BJ (cell line): ENCODE data around the gene SYS1. TPM values are rescaled to one million over a fixed set of nuclear protein-coding genes. Genes with fewer than 3 reads are reported as not detected.
A peak's percentile ranks its signal among the peaks of the same experiment; 100 is the strongest.

Experiments used
- CTCF ChIA-PET: fragments of 350-600 bp; formaldehyde crosslinking; extraction: SDS; loops from one replicate; lab custom pipeline; 2021; ENCODE audit warnings: antibody characterized with exemption, inconsistent platforms; lab: Yijun Ruan, JAX
- POLR2A ChIA-PET: fragments of 300-600 bp; sonication (Branson Sonifier 250); formaldehyde crosslinking; extraction: SDS; loops from one replicate; lab custom pipeline; 2021; ENCODE audit warnings: antibody characterized with exemption; lab: Charles Lee
- DNase-seq: peaks from one replicate; pipeline ENCODE4 v3.0.0-alpha.2; 2011; ENCODE audit warnings: low read depth
- H3K27me3 ChIP-seq: 2 replicates; pipeline ENCODE4 v1.6.0; 2011; ENCODE audit warnings: low read length; ENCODE audit not compliant: control insufficient read depth, insufficient read depth
- H3K36me3 ChIP-seq: 2 replicates; pipeline ENCODE4 v1.5.1; 2011; ENCODE audit warnings: low read length; ENCODE audit not compliant: control insufficient read depth, insufficient read depth
- H3K4me3 ChIP-seq: 2 replicates; pipeline ENCODE4 v1.5.1; 2011; ENCODE audit warnings: low read depth, mild to moderate bottlenecking, control low read depth, low read length
- polyA minus RNA-seq: library from RNA; depleted of rRNA, polyadenylated mRNA; stranded (reverse); fragments of >200 nt; gene quantifications from 2 replicates; pipeline ENCODE4 v1.2.3, GENCODE V29; 2011; rRNA and poly(A)+ RNA removed
- polyA plus RNA-seq: library from polyadenylated mRNA; depleted of rRNA; stranded (reverse); fragments of >200 nt; gene quantifications from 2 replicates; pipeline ENCODE4 v1.2.3, GENCODE V29; 2011; rRNA removed
- TF ChIP-seq, protein P1 (sequence below): IDR thresholded peaks from 2 replicates; pipeline ENCODE4 v1.5.1; 2011; ENCODE audit warnings: low read depth, mild to moderate bottlenecking, control low read depth, inconsistent platforms, low read length, moderate library complexity; ENCODE audit not compliant: insufficient read depth

Gene SYS1
- polyA plus RNA-seq (38.8 and 71.4 TPM in 2 replicates), polyA minus RNA-seq (35.1 and 67.8 TPM in 2 replicates)

DNA sequence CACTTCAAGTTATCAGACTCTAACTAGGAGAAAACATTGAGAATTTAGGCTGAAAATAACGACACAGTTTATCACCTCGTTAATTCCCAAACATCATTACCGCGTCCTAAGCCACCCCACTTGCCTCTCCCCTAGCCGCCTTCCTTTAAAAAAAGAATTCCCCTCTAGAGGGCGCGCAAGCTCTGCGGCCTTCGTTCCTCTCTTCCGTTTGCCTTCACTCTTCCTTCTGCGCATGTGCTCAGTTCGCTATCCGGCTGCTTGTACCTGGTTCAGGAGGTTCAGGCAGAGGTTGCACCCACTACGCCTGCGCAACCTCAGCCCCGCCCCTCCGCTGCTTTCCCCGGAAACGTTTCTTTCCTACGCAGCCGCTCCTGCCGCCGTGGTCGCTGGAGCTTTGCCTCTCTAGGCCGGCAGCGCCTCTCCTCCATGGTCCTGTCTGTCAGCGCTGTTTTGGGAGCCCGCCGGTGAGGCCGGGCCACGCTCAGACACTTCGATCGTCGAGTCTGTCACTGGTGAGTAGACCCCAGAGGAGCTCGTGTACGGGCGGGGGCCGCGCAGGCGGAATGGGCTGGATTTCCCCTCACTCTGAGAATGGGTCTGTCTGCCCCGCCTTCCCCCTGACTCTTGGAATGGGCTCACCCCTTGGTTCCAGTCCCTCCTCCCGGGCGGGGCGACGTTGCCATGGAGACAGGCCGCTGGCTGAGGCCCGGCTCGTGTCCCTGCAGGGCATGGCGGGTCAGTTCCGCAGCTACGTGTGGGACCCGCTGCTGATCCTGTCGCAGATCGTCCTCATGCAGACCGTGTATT, at the start of gene SYS1:
SYS1 (plus strand) TSS at position 353 of the 807 bp plus-strand sequence; CDS start at position 729, 376 bp downstream.
- peak; percentile 94 for DNase-seq
- POLR2A ChIA-PET: interaction anchor here (0.6 to 1.0 kb wide), 3 partner anchors 9 to 53 kb away, joined by 3 to 4 read pairs (median 4); partner anchors contain the start of gene PIGT

DNA sequence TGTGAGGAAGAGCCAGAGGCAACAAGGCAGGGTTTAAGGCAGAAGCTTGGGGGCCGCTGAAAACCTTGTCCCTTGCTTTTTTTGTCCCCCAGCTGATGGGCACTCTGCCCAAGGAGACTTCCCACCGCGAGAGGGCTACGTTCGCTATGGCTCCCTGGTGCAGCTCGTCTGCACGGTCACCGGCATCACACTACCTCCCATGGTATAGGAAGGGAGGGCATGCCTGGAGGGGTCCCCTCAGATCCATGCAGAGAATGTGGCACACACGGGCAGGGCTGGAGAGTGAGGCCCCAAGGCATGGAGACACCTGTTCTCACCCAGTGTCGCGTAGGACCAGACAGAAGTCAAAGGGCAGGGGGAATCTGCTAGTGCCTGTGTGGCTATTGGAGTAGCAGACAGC, 49.0 kb upstream of the SYS1 start:
- DNase-seq: no peak
- TF ChIP-seq, protein P1, sequence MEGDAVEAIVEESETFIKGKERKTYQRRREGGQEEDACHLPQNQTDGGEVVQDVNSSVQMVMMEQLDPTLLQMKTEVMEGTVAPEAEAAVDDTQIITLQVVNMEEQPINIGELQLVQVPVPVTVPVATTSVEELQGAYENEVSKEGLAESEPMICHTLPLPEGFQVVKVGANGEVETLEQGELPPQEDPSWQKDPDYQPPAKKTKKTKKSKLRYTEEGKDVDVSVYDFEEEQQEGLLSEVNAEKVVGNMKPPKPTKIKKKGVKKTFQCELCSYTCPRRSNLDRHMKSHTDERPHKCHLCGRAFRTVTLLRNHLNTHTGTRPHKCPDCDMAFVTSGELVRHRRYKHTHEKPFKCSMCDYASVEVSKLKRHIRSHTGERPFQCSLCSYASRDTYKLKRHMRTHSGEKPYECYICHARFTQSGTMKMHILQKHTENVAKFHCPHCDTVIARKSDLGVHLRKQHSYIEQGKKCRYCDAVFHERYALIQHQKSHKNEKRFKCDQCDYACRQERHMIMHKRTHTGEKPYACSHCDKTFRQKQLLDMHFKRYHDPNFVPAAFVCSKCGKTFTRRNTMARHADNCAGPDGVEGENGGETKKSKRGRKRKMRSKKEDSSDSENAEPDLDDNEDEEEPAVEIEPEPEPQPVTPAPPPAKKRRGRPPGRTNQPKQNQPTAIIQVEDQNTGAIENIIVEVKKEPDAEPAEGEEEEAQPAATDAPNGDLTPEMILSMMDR: no peak
- H3K36me3 ChIP-seq: no peaks in the 10 kb centered on the region
- ChIA-PET CTCF (interaction anchor here (0.6 to 4.2 kb wide), 9 partner anchors 18 to 611 kb away, joined by 3 to 43 read pairs (median 4); partner anchors contain the start of gene SYS1), POLR2A (no interaction called here)
- H3K4me3 ChIP-seq: no peak overlapping the region
- H3K27me3 ChIP-seq: peaks cover 18% of the 10 kb centered on the region

More for the DNA sequence above, at the start of gene SYS1:
- Histone ChIP-seq H3K27me3 (no peaks in the 10 kb centered on the region), H3K36me3 (peaks cover 14% of the 10 kb centered on the region), H3K4me3 (peak within 1 kb of the TSS; percentile 89)
- TF ChIP-seq, protein P1: peak; percentile 92
- CTCF ChIA-PET: interaction anchor here (0.5 to 6.0 kb wide), 34 partner anchors 11 to 763 kb away, joined by 3 to 75 read pairs (median 4); partner anchors contain the start of genes SDC4, TP53TG5 and UBE2C

DNA sequence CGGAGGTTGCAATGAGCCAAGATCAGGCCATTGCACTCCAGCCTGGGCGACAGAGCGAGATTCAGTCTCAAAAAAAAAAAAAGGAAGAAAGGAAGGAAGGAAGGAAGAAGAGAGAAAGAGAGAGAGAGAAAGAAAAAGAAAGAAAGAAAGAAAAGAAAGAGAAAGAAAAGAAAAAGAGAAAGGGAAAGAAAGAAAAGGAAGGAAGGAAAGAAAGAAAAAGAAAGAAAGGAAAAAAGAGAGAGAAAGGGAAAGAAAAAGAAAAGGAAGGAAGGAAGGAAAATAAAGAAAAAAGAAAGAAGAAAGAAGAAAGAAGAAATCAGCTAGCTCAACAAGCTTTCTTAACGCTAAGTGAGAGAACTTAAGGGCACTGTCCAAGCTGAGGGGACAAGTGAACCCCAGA, 47.3 kb upstream of the SYS1 start:
- H3K4me3 ChIP-seq: no peak overlapping the region
- CTCF ChIA-PET: interaction anchor here (0.7 to 9.3 kb wide), 7 partner anchors 22 to 156 kb away, joined by 3 to 193 read pairs (median 6); partner anchors contain the start of gene SYS1
- POLR2A ChIA-PET: no interaction called here
- DNase-seq: no peak
- TF ChIP-seq, protein P1: no peak
- peaks cover 18% of the 10 kb centered on the region for H3K27me3 ChIP-seq
- H3K36me3 ChIP-seq: no peaks in the 10 kb centered on the region

DNA sequence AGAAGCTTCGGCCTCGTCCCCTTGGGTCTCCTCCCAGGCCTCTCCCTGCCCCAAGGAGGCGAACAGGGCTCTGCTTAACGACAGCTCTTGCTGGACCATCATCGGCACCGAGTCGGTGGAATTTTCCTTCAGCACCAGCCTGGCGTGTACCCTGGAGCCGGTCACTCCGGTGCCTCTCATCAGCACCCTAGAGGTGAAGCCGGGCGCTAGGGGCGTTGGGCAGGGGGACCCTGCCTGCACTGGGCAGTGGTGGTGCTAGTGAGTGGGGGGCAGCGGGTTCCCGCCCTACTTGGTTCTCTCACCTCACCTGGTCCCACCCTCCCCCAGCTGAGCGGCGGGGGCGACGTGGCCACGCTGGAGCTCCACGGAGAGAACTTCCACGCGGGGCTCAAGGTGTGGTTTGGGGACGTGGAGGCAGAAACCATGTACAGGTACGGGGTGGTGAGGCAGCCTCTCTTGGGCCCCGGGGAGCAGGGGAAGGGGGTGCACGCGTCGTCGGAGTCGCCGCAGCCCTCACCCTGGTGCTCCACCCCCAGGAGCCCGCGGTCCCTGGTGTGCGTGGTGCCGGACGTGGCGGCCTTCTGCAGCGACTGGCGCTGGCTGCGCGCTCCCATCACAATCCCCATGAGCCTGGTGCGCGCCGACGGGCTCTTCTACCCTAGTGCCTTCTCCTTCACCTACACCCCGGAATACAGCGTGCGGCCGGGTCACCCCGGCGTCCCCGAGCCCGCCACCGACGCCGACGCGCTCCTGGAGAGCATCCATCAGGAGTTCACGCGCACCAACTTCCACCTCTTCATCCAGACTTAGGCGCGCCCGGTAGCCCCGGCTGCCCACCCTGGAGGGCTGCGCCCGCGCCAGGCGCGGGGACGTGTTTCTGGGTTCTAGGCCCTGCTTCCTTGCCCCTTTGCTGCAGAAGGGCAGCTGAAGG, 46.5 kb upstream of the SYS1 start:
- CTCF ChIA-PET: interaction anchor here (0.7 to 9.3 kb wide), 8 partner anchors 8 to 155 kb away, joined by 3 to 193 read pairs (median 6); partner anchors contain the start of genes MATN4 and SYS1
- H3K27me3 ChIP-seq: peaks cover 18% of the 10 kb centered on the region
- no peak overlapping the region for H3K4me3 ChIP-seq
- POLR2A ChIA-PET: no interaction called here
- H3K36me3 ChIP-seq: no peaks in the 10 kb centered on the region
- no peak for DNase-seq
- TF ChIP-seq, protein P1: no peak
